Neural progenitor cell (in vitro differentiated cells): Measurements from ENCODE around the gene IQGAP2. TPM values are rescaled to one million over a fixed set of nuclear protein-coding genes. Genes with fewer than 3 reads are reported as not detected.

Experiments used
- DNase-seq: peaks from one replicate; pipeline ENCODE4 v3.0.0-alpha.2; 2016; ENCODE audit warnings: low spot score
- H2AFZ ChIP-seq: fragments of 200-600 bp; sonication (generic); replicated peaks from 2 replicates; pipeline ENCODE4 v1.6.1; 2016; ENCODE audit warnings: antibody characterized with exemption
- H3F3A ChIP-seq: fragments of 200-600 bp; sonication (generic); 2 replicates; pipeline ENCODE4 v1.6.1; 2016; ENCODE audit warnings: antibody characterized with exemption, low read depth
- H3K27ac ChIP-seq: fragments of 200-600 bp; sonication (generic); 2 replicates; pipeline ENCODE4 v1.5.1; 2016; ENCODE audit warnings: mild to moderate bottlenecking
- H3K27me3 ChIP-seq: fragments of 200-600 bp; sonication (generic); 2 replicates; pipeline ENCODE4 v1.6.1; 2016; ENCODE audit warnings: mild to moderate bottlenecking, moderate library complexity
- H3K36me3 ChIP-seq: fragments of 200-600 bp; sonication (generic); 2 replicates; pipeline ENCODE4 v1.5.1; 2016
- H3K4me1 ChIP-seq: fragments of 200-600 bp; sonication (generic); 2 replicates; pipeline ENCODE4 v1.6.1; 2016; ENCODE audit warnings: mixed run types
- H3K4me2 ChIP-seq: fragments of 200-600 bp; sonication (generic); 2 replicates; pipeline ENCODE4 v1.6.1; 2016
- H3K4me3 ChIP-seq: fragments of 200-600 bp; sonication (generic); 2 replicates; pipeline ENCODE4 v1.5.1; 2016
- H3K79me2 ChIP-seq: fragments of 200-600 bp; sonication (generic); 2 replicates; pipeline ENCODE4 v1.6.1; 2016; ENCODE audit warnings: low read depth
- H3K9ac ChIP-seq: fragments of 200-600 bp; sonication (generic); 2 replicates; pipeline ENCODE4 v1.6.1; 2016
- H3K9me3 ChIP-seq: fragments of 200-600 bp; sonication (generic); 2 replicates; pipeline ENCODE4 v1.5.1; 2016; ENCODE audit warnings: low read depth
- H4K20me1 ChIP-seq: fragments of 200-600 bp; sonication (generic); 2 replicates; pipeline ENCODE4 v1.6.1; 2016; ENCODE audit warnings: low read depth
- H3K27ac Mint-ChIP-seq: 3 replicates; pipeline ENCODE4 v1.8.0; 2021; ENCODE audit warnings: mixed read lengths
- H3K27me3 Mint-ChIP-seq: 2 replicates; pipeline ENCODE4 v1.8.0; 2022; ENCODE audit warnings: low read depth, mild to moderate bottlenecking, inconsistent platforms, moderate library complexity, mixed read lengths; ENCODE audit not compliant: insufficient read depth
- H3K36me3 Mint-ChIP-seq: 3 replicates; pipeline ENCODE4 v1.8.0; 2021; ENCODE audit warnings: mixed read lengths
- H3K4me1 Mint-ChIP-seq: 3 replicates; pipeline ENCODE4 v1.8.0; 2021; ENCODE audit warnings: mixed read lengths
- H3K4me3 Mint-ChIP-seq: 3 replicates; pipeline ENCODE4 v1.8.0; 2021; ENCODE audit warnings: mild to moderate bottlenecking, moderate library complexity, mixed read lengths
- H3K9me3 Mint-ChIP-seq: 3 replicates; pipeline ENCODE4 v1.8.0; 2020; ENCODE audit warnings: mixed read lengths
- CTCF ChIP-seq: fragments of 200-600 bp; sonication (generic); IDR thresholded peaks from 2 replicates; pipeline ENCODE4 v1.5.1; 2017; ENCODE audit warnings: antibody characterized with exemption, mild to moderate bottlenecking
- EZH2 ChIP-seq: fragments of 200-600 bp; sonication (generic); IDR thresholded peaks from 2 replicates; pipeline ENCODE4 v1.6.1; 2017; ENCODE audit warnings: antibody characterized with exemption, mild to moderate bottlenecking, moderate library complexity
- EZH2phosphoT487 ChIP-seq: fragments of 200-600 bp; sonication (generic); IDR thresholded peaks from 2 replicates; pipeline ENCODE4 v1.6.1; 2017; ENCODE audit warnings: antibody characterized with exemption
- total RNA-seq: library from RNA; depleted of rRNA; stranded (reverse); fragments of >200 nt; gene quantifications from 2 replicates; pipeline ENCODE4 v1.2.3, GENCODE V29; 2015; ENCODE audit warnings: low replicate concordance

Gene IQGAP2
- total RNA-seq, 1 donor from 2014 or later = 37.7 TPM

- Mint-ChIP-seq H3K27me3 (peaks cover 5% of the 10 kb centered on the region), H3K9me3 (peaks cover 2% of the 10 kb centered on the region), H3K27ac (no peak overlapping the region), H3K4me1 (peaks cover 5% of the 10 kb centered on the region), H3K36me3 (peaks cover 1% of the 10 kb centered on the region), H3K4me3 (no peak overlapping the region)
- TF ChIP-seq EZH2phosphoT487 (no peak), CTCF (no peak), EZH2 (no peak)
- H3K9me3 ChIP-seq = no peaks in the 10 kb centered on the region
- peaks cover 16% of the 10 kb centered on the region for H3K4me1 ChIP-seq
- H3F3A ChIP-seq = no peaks in the 10 kb centered on the region
- no peak overlapping the region for H3K4me2 ChIP-seq
- no peaks in the 10 kb centered on the region for H4K20me1 ChIP-seq
- no peak overlapping the region for H3K9ac ChIP-seq
- no peak for DNase-seq
- no peak overlapping the region for H3K27ac ChIP-seq
- no peaks in the 10 kb centered on the region for H3K36me3 ChIP-seq
- peaks cover 4% of the 10 kb centered on the region for H3K79me2 ChIP-seq
- no peak overlapping the region for H2AFZ ChIP-seq
- H3K27me3 ChIP-seq = no peaks in the 10 kb centered on the region
- H3K4me3 ChIP-seq = no peak overlapping the region
Observed at GRCh38 chr5:76415855-76416254, 12.8 kb downstream of the IQGAP2 start.

- Histone ChIP-seq H2AFZ (no peak overlapping the region), H3K27ac (no peak overlapping the region), H4K20me1 (no peaks in the 10 kb centered on the region), H3K4me2 (no peak overlapping the region), H3K27me3 (no peaks in the 10 kb centered on the region), H3K9me3 (no peaks in the 10 kb centered on the region), H3F3A (peaks cover 6% of the 10 kb centered on the region), H3K9ac (no peak overlapping the region), H3K4me3 (no peak overlapping the region), H3K36me3 (no peaks in the 10 kb centered on the region), H3K4me1 (peaks cover 6% of the 10 kb centered on the region), H3K79me2 (no peaks in the 10 kb centered on the region)
- H3K4me1 Mint-ChIP-seq = peaks cover 15% of the 10 kb centered on the region
- TF ChIP-seq CTCF (no peak), EZH2 (no peak), EZH2phosphoT487 (no peak)
- peaks cover 3% of the 10 kb centered on the region for H3K27me3 Mint-ChIP-seq
- DNase-seq = no peak
- H3K9me3 Mint-ChIP-seq = peaks cover 2% of the 10 kb centered on the region
- H3K27ac Mint-ChIP-seq = no peak overlapping the region
- H3K36me3 Mint-ChIP-seq = peaks cover 1% of the 10 kb centered on the region
- no peak overlapping the region for H3K4me3 Mint-ChIP-seq
Observed at GRCh38 chr5:76419597-76420298, 16.7 kb downstream of the IQGAP2 start.

GRCh38 chr5:76422227-76422626 is 19.1 kb downstream of the IQGAP2 start:
- no peak for DNase-seq
- Histone ChIP-seq H3K9ac (no peak overlapping the region), H3K4me3 (no peak overlapping the region), H3K9me3 (no peaks in the 10 kb centered on the region), H2AFZ (no peak overlapping the region), H4K20me1 (peaks cover 6% of the 10 kb centered on the region), H3K27ac (peak overlapping the region; percentile 38), H3K79me2 (no peaks in the 10 kb centered on the region), H3K36me3 (no peaks in the 10 kb centered on the region), H3K4me2 (no peak overlapping the region), H3K4me1 (peaks cover 31% of the 10 kb centered on the region), H3K27me3 (no peaks in the 10 kb centered on the region), H3F3A (peaks cover 31% of the 10 kb centered on the region)
- Mint-ChIP-seq H3K36me3 (peaks cover 1% of the 10 kb centered on the region), H3K4me1 (peaks cover 40% of the 10 kb centered on the region), H3K9me3 (no peaks in the 10 kb centered on the region), H3K27me3 (peaks cover 3% of the 10 kb centered on the region), H3K27ac (peak overlapping the region; percentile 57), H3K4me3 (no peak overlapping the region)
- no peak for TF ChIP-seq EZH2
- no peak for TF ChIP-seq CTCF
- TF ChIP-seq EZH2phosphoT487 = no peak
